ENCODE measurements around the gene TEAD1.

DNA sequence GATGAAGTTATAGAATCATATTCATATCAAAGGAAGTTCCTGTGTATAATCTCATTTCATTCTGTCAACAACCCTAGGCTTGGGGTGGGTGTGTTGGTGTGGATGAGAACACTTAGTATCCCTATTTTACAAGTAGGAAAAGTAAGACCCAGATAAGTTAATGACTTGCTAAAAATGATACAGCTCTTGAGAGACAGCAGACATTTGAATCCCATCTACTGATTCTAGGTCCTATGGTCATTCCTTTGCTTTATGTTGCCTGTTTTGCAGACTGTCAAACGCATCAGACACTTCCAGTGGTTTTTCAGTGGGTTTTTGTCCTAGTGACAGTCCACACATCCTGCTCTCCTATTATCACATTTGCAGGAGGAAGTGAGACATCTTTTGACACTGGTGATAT, 153.1 kb downstream of the TEAD1 start:
- TF ChIP-seq, protein P1, sequence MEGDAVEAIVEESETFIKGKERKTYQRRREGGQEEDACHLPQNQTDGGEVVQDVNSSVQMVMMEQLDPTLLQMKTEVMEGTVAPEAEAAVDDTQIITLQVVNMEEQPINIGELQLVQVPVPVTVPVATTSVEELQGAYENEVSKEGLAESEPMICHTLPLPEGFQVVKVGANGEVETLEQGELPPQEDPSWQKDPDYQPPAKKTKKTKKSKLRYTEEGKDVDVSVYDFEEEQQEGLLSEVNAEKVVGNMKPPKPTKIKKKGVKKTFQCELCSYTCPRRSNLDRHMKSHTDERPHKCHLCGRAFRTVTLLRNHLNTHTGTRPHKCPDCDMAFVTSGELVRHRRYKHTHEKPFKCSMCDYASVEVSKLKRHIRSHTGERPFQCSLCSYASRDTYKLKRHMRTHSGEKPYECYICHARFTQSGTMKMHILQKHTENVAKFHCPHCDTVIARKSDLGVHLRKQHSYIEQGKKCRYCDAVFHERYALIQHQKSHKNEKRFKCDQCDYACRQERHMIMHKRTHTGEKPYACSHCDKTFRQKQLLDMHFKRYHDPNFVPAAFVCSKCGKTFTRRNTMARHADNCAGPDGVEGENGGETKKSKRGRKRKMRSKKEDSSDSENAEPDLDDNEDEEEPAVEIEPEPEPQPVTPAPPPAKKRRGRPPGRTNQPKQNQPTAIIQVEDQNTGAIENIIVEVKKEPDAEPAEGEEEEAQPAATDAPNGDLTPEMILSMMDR (IDR thresholded peaks at IDR 0.05) = no peak
- TF ChIP-seq HOXA7 (CRISPR knock-in tag; IDR thresholded peaks at IDR 0.05) (no peak), POLR2A (IDR thresholded peaks at IDR 0.05; ENCODE audit: low read length) (no peak), SMC3 (IDR thresholded peaks at IDR 0.05) (no peak), JUN (IDR thresholded peaks at IDR 0.05) (no peak), EHMT2 (IDR thresholded peaks at IDR 0.05; ENCODE audit: low read depth) (no peak), CEBPB (IDR thresholded peaks at IDR 0.05) (no peak), CHD2 (IDR thresholded peaks at IDR 0.05; ENCODE audit: low read length, partially characterized antibody) (no peak), JUNB (IDR thresholded peaks at IDR 0.05) (no peak), CBX2 (IDR thresholded peaks at IDR 0.05; ENCODE audit: borderline replicate concordance, low read depth) (no peak), NR3C1 (IDR thresholded peaks at IDR 0.05) (no peak)
- TF ChIP-seq, protein P2, sequence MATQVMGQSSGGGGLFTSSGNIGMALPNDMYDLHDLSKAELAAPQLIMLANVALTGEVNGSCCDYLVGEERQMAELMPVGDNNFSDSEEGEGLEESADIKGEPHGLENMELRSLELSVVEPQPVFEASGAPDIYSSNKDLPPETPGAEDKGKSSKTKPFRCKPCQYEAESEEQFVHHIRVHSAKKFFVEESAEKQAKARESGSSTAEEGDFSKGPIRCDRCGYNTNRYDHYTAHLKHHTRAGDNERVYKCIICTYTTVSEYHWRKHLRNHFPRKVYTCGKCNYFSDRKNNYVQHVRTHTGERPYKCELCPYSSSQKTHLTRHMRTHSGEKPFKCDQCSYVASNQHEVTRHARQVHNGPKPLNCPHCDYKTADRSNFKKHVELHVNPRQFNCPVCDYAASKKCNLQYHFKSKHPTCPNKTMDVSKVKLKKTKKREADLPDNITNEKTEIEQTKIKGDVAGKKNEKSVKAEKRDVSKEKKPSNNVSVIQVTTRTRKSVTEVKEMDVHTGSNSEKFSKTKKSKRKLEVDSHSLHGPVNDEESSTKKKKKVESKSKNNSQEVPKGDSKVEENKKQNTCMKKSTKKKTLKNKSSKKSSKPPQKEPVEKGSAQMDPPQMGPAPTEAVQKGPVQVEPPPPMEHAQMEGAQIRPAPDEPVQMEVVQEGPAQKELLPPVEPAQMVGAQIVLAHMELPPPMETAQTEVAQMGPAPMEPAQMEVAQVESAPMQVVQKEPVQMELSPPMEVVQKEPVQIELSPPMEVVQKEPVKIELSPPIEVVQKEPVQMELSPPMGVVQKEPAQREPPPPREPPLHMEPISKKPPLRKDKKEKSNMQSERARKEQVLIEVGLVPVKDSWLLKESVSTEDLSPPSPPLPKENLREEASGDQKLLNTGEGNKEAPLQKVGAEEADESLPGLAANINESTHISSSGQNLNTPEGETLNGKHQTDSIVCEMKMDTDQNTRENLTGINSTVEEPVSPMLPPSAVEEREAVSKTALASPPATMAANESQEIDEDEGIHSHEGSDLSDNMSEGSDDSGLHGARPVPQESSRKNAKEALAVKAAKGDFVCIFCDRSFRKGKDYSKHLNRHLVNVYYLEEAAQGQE (IDR thresholded peaks at IDR 0.05) = no peak

Data from A549 (cell line).